ENCODE data around the gene PDE6G.

- TF ChIP-seq CTCF (IDR thresholded peaks at IDR 0.05) (peak; percentile 19 to 38 (median 33)), POLR2A (IDR thresholded peaks at IDR 0.05; ENCODE audit: low read depth) (peak; percentile 83)
These were observed 46.8 kb upstream of the PDE6G start, which contains the start of gene MRPL12 for GRCh38 chr17:81702934-81703746.
